Activated T-cell treated with anti-CD3 and anti-CD28 coated beads, Interleukin-2, amount 50 U/mL, for 72 hours (primary cell): ENCODE results near the gene SDF4. TPM values are rescaled to one million over a fixed set of nuclear protein-coding genes. Genes with fewer than 3 reads are reported as not detected.
A peak's percentile ranks its signal among the peaks of the same experiment; 100 is the strongest.
"Not testable (repeated sequence)": the region's sequence is repeated elsewhere in the genome, so short reads cannot be mapped to it uniquely, and the experiment has no call there.

ENCODE experiments used
- ATAC-seq, 2 donors: fragments of 150-1000 bp; cut with Tn5 transposase; replicated peaks in 1 of 2; 2 replicates each; pipeline ENCODE4 v1.10.0; 2021; ENCODE audit warnings: moderate library complexity in 2 of 2, mild to moderate bottlenecking in 1 of 2
- DNase-seq, 2 donors: peaks; one replicate each; pipeline ENCODE4 v3.0.0; 2021 to 2022; ENCODE audit warnings: mixed read lengths in 1 of 2
- H3K27ac Mint-ChIP-seq: one replicate; pipeline ENCODE4 v1.8.0; 2022; ENCODE audit warnings: mild to moderate bottlenecking, moderate library complexity, mixed read lengths
- H3K27me3 Mint-ChIP-seq: one replicate; pipeline ENCODE4 v1.8.0; 2022; ENCODE audit warnings: low read depth, mixed read lengths
- H3K36me3 Mint-ChIP-seq, 2 donors: one replicate each; pipeline ENCODE4 v1.8.0; 2022; ENCODE audit warnings: mixed read lengths in 2 of 2, mild to moderate bottlenecking in 1 of 2; ENCODE audit not compliant: insufficient read depth in 2 of 2
- H3K4me1 Mint-ChIP-seq: one replicate; pipeline ENCODE4 v1.8.0; 2022; ENCODE audit warnings: low read depth, mixed read lengths
- H3K4me3 Mint-ChIP-seq, 2 donors: one replicate each; pipeline ENCODE4 v1.8.0; 2022; ENCODE audit warnings: mild to moderate bottlenecking in 2 of 2, mixed read lengths in 2 of 2, moderate library complexity in 2 of 2
- H3K9me3 Mint-ChIP-seq, 2 donors: one replicate each; pipeline ENCODE4 v1.8.0; 2022; ENCODE audit warnings: mixed read lengths in 2 of 2
- total RNA-seq, 2 donors: library from RNA; stranded (reverse); gene quantifications; one replicate each; pipeline ENCODE4 v1.2.3, GENCODE V29; 2022

SDF4 gene
- total RNA-seq, 2 donors from 2014 or later: 188 to 348 TPM

DNA sequence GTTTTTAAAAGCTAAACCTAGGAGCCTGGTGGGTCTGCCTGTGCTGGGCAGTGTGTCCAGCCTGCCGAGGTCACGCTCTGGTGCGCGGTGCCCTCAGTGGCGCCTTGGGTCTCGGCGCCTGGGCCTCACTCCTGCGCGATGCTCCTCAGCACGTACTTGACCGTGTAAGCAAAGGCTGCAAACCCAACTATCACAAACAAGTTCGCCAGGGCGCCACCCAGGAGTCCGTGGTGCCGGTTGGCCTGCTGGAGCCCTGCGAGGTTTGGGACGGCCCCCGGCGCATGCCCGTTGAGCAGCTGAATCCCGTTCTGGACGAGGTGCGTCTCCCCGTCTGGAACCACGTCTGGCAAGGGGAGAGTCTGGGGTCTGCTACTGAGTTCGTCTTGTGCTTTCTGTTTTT is 23.3 kb upstream of the SDF4 start:
- H3K27me3 Mint-ChIP-seq: no peaks in the 10 kb centered on the region
- no peak overlapping the region for H3K4me3 Mint-ChIP-seq
- no peak overlapping the region for H3K27ac Mint-ChIP-seq
- no peaks in the 10 kb centered on the region for H3K9me3 Mint-ChIP-seq
- peaks cover 0 to 27% of the 10 kb centered on the region in 2 donors for H3K36me3 Mint-ChIP-seq
- peaks cover 12% of the 10 kb centered on the region for H3K4me1 Mint-ChIP-seq
- no peak for ATAC-seq
- DNase-seq: no peak

DNA sequence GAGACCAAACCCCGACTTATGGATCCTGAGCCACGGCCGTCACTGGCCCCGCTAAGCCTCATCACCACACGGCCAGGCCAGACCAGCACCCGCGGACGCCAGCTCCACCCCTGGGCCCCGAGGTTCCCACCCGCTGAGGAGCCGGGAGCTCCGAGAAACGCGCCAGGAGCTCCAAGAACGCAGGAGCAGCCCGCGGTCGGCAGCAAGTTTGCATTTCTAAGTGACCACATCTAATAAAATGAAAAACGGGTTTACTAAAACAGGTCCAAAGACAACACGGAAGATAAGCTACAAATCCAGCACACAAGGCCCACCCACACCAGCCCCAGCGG is 22.8 kb upstream of the SDF4 start:
- no peak for DNase-seq
- Mint-ChIP-seq H3K9me3 (no peaks in the 10 kb centered on the region), H3K4me1 (peaks cover 17% of the 10 kb centered on the region), H3K27ac (no peak overlapping the region), H3K36me3 (peaks cover 0 to 23% of the 10 kb centered on the region in 2 donors), H3K4me3 (no peak overlapping the region), H3K27me3 (no peaks in the 10 kb centered on the region)
- ATAC-seq: no peak

DNA sequence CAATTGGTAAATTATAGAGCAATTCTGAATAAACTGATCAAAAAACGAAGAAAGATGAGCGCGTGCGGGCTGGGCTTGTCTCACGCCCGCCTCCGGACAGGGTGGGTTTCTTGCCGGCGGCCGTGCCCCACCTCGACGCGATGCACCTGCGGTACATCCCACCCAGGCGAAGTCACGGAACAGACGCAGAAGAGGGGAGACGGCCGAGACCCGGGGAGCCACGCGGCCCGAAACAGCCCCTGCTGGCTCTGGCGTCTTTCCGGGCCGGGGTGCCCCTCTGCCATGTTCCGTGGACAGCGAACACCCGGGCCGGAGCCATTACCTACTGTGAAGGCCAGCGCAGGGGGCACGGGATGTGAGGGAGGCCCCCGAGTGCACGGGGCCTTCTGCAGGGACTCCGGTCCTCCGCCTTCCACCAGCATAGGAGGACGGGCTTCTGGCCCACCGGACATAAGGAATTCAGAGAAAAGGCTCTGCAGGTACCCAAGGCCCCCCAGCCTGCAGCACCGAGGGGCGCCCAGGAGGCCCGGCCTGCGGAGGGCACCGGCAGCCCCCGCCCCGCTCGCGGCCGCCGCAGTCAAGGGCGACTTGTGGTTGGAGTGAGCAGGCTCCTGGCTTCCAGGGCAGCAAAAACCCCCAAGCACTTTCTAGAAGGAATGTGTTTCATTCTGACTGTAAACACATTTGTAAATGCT is 22.3 kb upstream of the SDF4 start:
- H3K36me3 Mint-ChIP-seq: peaks cover 0 to 21% of the 10 kb centered on the region in 2 donors
- H3K9me3 Mint-ChIP-seq: no peaks in the 10 kb centered on the region
- no peak overlapping the region for H3K4me3 Mint-ChIP-seq
- H3K27me3 Mint-ChIP-seq: no peaks in the 10 kb centered on the region
- ATAC-seq (no peak), DNase-seq (no peak)
- H3K4me1 Mint-ChIP-seq: peaks cover 19% of the 10 kb centered on the region
- H3K27ac Mint-ChIP-seq: no peak overlapping the region

DNA sequence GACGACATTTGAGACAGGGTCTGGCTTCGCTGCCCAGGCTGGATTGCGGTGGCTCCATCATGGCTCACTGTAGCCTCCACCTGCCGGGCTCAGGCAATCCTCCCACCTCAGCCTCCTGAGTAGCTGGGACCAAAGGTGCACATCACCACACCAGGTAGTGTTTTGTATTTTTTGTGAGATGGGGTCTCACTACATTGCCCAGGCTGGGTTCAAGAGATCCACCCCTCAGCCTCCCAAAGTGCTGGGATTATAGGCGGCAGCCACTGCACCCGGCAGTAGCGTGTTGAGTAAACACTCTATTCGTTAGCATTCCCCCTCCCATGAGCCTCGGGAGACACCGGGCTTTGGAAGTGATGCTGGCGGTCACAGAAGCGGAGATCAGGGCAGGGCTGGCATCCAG is 21.5 kb upstream of the SDF4 start:
- Mint-ChIP-seq H3K9me3 (no peaks in the 10 kb centered on the region), H3K4me3 (no peak overlapping the region), H3K27ac (no peak overlapping the region), H3K4me1 (peaks cover 19% of the 10 kb centered on the region), H3K36me3 (peaks cover 0 to 21% of the 10 kb centered on the region in 2 donors), H3K27me3 (no peaks in the 10 kb centered on the region)
- no peak for ATAC-seq
- no peak for DNase-seq

DNA sequence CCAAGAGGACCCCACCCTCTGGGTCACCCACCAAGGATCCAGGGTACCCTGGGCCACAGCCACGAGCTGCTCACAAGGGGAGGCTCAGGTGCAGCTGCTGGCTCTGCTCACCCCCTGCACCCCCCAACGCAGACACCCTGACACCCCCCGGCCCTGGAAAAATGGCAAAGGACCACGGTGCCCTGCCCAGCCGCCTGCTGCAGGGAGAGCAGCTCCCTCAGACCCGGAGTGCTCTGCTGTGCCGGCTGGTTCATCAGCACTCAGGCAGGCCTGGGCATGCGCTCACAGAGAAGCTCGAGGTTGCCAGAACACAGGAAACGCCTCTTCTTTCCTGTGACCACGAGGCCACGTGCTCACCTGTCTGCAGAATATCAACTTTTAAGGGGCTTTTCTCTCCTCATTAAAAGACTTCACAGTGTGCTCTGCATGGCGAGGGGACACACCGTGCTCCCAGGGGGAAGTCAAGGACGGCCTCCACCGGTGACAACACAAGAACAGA is 19.0 kb upstream of the SDF4 start:
- Mint-ChIP-seq H3K27me3 (no peaks in the 10 kb centered on the region), H3K27ac (peak overlapping the region; percentile 79), H3K9me3 (no peaks in the 10 kb centered on the region), H3K4me3 (peak overlapping the region; percentile 49 to 53), H3K36me3 (peaks cover 0 to 12% of the 10 kb centered on the region in 2 donors), H3K4me1 (peaks cover 19% of the 10 kb centered on the region)
- DNase-seq: peak; percentile 62 to 65
- ATAC-seq: peak; percentile 77 to 85

DNA sequence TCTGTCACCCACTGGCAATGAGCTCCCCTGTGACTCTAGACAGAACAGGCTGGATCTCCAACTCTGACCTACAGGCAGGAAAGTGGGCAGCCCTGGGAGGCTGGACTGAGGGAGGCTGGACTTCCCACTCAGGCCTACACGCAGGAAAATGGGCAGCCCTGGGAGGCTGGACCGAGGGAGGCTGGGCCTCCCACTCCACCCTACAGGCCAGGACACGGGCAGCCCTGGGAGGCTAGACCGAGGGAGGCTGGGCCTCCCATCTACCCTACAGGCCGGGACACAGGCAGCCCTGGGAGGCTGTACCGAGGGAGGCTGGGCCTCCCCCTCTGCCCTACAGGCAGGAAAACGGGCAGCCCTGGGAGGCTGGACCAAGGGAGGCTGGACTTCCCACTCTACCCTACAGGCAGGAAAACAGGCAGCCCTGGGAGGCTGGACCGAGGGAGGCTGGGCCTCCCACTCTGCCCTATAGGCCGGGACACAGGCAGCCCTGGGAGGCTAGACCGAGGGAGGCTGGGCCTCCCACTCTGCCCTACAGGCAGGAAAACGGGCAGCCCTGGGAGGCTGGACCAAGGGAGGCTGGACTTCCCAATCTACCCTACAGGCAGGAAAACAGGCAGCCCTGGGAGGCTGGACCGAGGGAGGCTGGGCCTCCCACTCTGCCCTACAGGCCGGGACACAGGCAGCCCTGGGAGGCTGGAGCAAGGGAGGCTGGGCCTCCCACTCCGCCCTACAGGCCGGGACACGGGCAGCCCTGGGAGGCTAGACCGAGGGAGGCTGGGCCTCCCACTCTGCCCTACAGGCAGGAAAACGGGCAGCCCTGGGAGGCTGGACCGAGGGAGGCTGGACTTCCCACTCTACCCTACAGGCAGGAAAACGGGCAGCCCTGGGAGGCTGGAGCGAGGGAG is 16.5 kb upstream of the SDF4 start:
- H3K27me3 Mint-ChIP-seq, ATAC-seq, H3K36me3 Mint-ChIP-seq, DNase-seq, H3K4me3 Mint-ChIP-seq, H3K9me3 Mint-ChIP-seq, H3K27ac Mint-ChIP-seq: not testable (repeated sequence)
- H3K4me1 Mint-ChIP-seq: peaks cover 19% of the 10 kb centered on the region

DNA sequence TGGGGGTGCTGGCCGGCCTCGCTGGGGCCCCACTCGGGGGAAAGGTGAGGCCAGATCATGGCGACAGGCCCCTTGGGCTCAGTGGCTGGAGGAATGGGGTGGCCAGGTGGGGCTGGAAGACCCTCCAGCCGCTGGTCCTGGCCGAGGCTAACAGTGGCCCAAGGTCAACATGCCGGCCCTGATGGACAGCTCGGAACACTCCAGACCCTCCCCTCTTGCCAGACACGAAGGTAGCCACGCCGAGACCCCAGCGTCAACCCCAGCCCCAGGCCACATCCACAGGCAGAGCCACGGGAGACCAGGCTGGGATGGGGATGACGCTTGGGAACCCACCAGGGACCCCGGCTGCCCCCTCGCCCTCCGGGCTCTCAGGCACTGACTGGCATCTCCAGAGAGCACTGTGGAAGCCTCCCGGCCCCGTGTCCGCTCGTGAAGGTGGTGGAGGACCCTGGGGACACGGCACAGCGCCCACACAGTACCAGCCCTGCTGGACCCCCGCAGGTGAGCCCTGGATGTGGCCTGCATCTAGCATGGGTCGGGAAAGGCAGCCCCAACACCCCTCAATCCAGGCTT is 15.6 kb upstream of the SDF4 start:
- Mint-ChIP-seq H3K36me3 (peaks cover 0 to 3% of the 10 kb centered on the region in 2 donors), H3K27me3 (no peaks in the 10 kb centered on the region), H3K4me1 (peaks cover 19% of the 10 kb centered on the region), H3K4me3 (peak overlapping the region in 1 of 2 donors; percentile 49), H3K9me3 (no peaks in the 10 kb centered on the region), H3K27ac (no peak overlapping the region)
- ATAC-seq (no peak), DNase-seq (no peak)

DNA sequence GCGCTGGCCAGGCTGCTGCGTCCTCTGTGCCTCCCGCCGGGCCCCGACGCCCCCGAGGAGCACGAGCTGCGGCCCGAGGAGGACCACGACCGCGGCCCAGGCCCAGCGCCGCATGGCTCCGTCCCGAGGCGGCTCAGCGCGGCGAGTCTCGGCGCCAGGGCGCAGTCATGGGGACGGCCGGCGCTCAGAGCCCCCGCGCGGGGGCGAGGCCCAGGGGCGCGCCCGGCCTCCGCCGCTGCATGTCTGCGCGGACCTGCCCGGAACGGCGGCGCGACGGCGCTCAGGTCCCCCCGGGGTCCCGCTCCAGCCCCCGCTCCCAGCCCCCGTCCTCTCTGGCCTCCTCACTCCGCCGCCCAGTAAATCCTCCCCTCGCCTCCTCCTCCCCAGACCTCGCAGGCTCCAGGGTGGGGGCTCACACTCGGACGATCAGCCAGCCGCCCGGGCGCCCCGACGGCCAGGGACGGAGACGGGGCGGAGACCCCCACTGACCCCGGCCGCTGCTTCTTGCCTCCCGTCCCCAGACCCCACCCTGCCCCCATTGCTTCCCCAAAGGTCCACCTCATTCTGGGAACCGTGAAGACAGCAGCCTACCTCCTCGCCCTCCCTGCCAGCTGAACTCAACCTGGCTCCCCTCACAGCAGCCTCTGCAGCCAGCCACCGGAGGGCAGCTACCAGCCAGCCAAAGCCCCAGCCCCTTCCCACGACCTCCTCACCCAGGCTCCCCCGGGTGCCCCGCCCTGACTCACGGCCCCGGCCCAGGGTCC is 15.0 kb upstream of the SDF4 start, which contains the start of gene C1QTNF12:
Gene C1QTNF12 (minus strand): TSS at position 146 of the 764 bp plus-strand sequence. CDS start 32 bp downstream, at position 114.
- DNase-seq (no peak), ATAC-seq (peak; percentile 20 to 21)
- Mint-ChIP-seq H3K9me3 (no peaks in the 10 kb centered on the region), H3K27ac (no peak within 1 kb of the TSS), H3K27me3 (no peaks in the 10 kb centered on the region), H3K4me1 (peaks cover 19% of the 10 kb centered on the region), H3K36me3 (no peaks in the 10 kb centered on the region), H3K4me3 (peak within 1 kb of the TSS in 1 of 2 donors; percentile 49)

DNA sequence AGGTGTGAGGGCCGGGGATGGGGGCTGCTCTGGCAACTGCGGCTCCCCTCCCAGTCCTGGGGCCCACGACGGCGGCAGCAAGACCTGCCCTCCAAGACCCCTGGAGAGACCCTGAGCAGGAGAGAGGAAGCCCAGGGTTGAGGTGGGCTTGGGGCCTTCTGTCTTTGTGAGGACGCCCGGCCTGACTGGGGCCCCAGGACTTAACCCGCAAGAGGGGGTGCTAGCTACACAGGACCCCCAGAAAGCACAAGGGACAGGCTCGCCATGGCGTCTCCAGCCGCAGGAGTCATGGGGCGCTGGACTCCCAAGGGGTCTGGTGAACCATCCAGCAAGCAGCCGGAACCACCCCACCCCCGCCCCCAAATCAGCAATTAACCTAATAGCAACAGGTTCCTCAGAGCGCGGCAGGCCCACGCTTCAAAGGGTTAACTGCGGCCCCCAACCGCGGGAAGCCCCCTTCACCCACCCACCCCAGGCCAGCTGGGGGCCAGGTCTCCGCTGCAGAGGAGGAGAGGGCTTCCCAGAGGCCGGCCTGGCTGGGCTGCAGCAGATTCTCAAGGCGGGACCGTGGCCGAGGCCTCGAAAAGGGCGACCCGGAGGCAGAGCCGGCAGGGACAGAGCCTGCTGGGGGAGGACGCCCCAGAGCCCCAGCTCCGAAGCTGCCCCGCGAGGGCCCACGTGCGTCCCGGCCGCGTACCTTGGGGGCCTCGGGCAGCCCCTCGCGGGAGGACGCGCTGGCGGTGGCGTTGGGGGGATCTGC is 14.2 kb upstream of the SDF4 start:
- no peak overlapping the region for H3K27ac Mint-ChIP-seq
- DNase-seq: no peak
- H3K36me3 Mint-ChIP-seq: no peaks in the 10 kb centered on the region
- no peak overlapping the region for H3K4me3 Mint-ChIP-seq
- H3K9me3 Mint-ChIP-seq: no peaks in the 10 kb centered on the region
- H3K4me1 Mint-ChIP-seq: peaks cover 16% of the 10 kb centered on the region
- no peaks in the 10 kb centered on the region for H3K27me3 Mint-ChIP-seq
- ATAC-seq: no peak

DNA sequence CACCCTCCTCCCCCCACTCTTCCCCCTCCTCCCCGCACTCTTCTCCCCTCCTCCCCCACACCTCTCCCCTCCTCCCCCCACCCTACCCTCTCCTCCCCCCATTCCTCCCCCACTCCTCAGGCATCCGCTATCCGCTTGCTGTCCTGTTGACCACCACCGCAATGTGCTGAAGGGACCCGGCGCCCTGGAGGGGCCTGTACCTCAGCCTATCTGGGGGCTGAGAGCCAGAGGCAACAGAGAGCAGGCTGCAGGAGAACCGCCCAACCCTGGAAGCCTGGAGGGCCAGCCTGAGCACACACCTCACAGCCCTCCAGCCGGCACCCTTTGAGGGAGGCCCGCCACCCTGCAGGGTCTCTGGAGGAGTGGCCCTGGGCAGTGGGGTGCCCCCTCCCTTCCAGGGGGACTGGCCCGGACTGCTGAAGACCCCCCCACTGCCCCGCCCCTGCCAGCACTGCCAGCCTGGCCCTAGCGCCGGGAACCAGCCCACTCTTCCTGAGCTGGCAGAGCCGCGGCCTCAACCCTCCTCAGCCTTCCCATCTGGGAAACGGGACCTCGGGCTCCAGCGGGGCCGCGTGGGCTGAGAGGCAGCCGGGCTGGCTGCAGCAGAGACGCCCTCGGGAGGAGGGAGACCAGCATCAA is 13.5 kb upstream of the SDF4 start:
- Mint-ChIP-seq H3K9me3 (no peaks in the 10 kb centered on the region), H3K4me3 (no peak overlapping the region), H3K27ac (no peak overlapping the region), H3K36me3 (no peaks in the 10 kb centered on the region), H3K27me3 (no peaks in the 10 kb centered on the region), H3K4me1 (peaks cover 9% of the 10 kb centered on the region)
- no peak for ATAC-seq
- DNase-seq: no peak

DNA sequence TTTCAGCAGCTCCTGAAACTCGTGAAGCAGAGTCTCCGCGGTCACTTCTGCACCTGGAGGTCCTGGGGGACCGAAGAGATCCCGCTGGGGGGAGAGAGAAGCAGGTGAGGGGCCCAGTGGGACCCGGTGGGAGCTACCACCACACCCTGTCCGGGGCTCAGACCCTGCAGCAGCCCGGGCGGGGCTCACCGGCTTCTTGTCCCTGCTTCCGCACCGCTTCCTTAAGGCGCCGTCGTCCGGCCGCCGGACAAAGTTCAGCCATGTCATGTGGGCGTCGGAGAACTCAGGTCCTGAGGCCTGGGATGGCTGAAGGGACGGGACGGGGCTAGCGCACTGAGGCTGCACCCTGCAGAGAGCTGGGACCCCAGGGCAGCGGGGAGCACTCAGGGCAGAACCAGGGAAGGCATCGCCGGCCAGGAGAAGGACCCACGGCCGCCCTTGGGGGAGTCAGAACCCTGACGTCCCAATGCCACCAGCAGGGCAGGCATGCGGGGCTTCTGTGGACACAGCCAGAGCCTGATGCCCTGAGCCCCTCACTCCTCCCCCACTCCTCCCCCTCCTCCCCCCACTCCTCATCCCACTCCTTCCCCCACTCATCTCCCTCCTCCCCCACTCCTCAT is 12.5 kb upstream of the SDF4 start:
- DNase-seq (no peak), ATAC-seq (no peak)
- H3K36me3 Mint-ChIP-seq: no peaks in the 10 kb centered on the region
- no peaks in the 10 kb centered on the region for H3K27me3 Mint-ChIP-seq
- H3K9me3 Mint-ChIP-seq: no peaks in the 10 kb centered on the region
- no peak overlapping the region for H3K27ac Mint-ChIP-seq
- H3K4me1 Mint-ChIP-seq: no peaks in the 10 kb centered on the region
- no peak overlapping the region for H3K4me3 Mint-ChIP-seq
